Activated CD4-positive, alpha-beta T cell treated with anti-CD3 and anti-CD28 coated beads for 48 hours (primary cell): ENCODE results near the gene AMPD3.

Experiments
- DNase-seq: peaks from one replicate; pipeline ENCODE4 v3.0.0-alpha.2; 2020

AMPD3 gene

GRCh38 chr11:10541561-10541930, 86.5 kb downstream of the AMPD3 start:
- DNase-seq, result no peak

GRCh38 chr11:10542776-10543175, 87.7 kb downstream of the AMPD3 start:
- DNase-seq, result no peak

GRCh38 chr11:10543782-10544181, 88.7 kb downstream of the AMPD3 start:
- no peak for DNase-seq

- no peak for DNase-seq
These were observed 89.7 kb downstream of the AMPD3 start for GRCh38 chr11:10544491-10545465.

- no peak for DNase-seq
These were observed 95.6 kb downstream of the AMPD3 start for GRCh38 chr11:10550503-10551289.

- DNase-seq, result no peak
These were observed 96.2 kb downstream of the AMPD3 start for GRCh38 chr11:10551290-10551592.

GRCh38 chr11:10551845-10552352, 96.8 kb downstream of the AMPD3 start:
- DNase-seq, result no peak

- DNase-seq, result no peak
These were observed 101.5 kb downstream of the AMPD3 start for GRCh38 chr11:10556590-10556989.
